Measurements from ENCODE around the gene TMEM220.
A peak's percentile ranks its signal among the peaks of the same experiment; 100 is the strongest.
"Not testable (repeated sequence)": the region's sequence is repeated elsewhere in the genome, so short reads cannot be mapped to it uniquely, and the experiment has no call there.

TMEM220 gene

DNA sequence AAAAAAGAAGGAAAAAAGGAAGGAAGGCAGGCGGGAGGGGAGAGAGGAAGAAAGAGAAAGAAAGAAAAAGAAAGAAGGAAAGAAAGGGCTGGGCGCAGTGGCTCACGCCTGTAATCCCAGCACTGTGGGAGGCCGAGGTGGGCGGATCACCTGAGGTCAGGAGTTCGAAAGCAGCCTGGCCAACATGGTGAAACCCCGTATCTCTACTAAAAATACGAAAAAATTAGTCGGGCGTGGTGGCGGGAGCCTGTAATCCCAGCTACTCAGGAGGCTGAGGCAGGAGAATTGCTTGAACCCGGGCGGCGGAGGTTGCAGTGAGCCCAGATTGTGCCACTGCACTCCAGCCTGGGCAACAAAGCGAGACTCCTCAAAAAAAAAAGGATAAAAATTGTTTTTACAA lies 424 bp upstream of the TMEM220 start:
- peak in 1 of 3 donors; percentile 5 for DNase-seq (ENCODE audit: low read depth in 2 of 3, low spot score in 1 of 3)

DNA sequence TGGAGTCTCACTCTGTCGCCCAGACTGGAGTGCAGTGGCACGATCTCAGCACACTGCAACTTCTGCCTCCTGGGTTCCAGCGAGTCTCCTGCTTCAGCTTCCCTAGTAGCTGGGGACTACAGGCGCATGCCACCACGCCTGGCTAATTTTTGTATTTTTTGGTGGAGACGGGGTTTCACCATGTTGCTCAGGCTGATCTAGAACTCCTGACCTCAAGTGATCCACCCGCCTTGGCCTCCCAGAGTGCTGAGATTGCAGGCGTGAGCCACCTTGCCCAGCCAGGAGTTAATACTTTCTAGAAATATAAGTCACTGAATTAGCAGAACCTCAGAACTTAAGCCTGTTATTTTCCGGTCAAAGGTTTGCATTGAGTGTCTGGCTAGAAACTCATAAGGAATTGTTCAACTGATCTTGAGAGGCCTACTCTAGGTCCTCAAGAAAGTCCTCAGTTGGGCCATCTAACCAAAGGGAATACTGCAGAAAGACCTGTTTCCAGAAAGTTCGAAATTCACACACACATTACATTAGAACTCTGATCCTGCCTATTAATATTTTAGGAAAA lies 1.4 kb downstream of the TMEM220 start:
- DNase-seq (ENCODE audit: low read depth in 2 of 3, low spot score in 1 of 3) = no peak

DNA sequence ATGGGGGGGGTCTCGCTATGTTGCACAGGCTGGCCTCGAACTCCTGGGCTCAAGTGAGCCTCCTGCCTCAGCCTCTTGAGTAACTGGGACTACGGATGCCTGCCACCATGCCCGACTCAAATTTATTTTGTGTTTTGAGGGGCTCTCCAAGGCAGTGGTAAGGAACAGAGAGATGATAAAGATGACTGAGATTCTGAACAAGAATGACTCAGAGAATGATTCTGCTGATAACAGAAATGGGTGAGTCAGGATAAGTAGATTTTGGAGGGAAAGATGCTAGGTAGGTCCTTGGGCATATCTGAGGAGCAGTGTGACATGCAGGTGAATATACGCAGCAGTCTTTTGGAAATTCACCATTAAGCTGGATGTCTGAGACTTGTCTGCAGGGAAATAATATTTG lies 2.6 kb downstream of the TMEM220 start:
- no peak for DNase-seq (ENCODE audit: low read depth in 2 of 3, low spot score in 1 of 3)

- DNase-seq (ENCODE audit: low read depth in 2 of 3, low spot score in 1 of 3) = no peak
Measured at GRCh38 chr17:10726196-10726595, 3.6 kb downstream of the TMEM220 start.

- DNase-seq (ENCODE audit: low read depth in 2 of 3, low spot score in 1 of 3) = no peak
Measured at GRCh38 chr17:10725262-10725661, 4.6 kb downstream of the TMEM220 start.

DNA sequence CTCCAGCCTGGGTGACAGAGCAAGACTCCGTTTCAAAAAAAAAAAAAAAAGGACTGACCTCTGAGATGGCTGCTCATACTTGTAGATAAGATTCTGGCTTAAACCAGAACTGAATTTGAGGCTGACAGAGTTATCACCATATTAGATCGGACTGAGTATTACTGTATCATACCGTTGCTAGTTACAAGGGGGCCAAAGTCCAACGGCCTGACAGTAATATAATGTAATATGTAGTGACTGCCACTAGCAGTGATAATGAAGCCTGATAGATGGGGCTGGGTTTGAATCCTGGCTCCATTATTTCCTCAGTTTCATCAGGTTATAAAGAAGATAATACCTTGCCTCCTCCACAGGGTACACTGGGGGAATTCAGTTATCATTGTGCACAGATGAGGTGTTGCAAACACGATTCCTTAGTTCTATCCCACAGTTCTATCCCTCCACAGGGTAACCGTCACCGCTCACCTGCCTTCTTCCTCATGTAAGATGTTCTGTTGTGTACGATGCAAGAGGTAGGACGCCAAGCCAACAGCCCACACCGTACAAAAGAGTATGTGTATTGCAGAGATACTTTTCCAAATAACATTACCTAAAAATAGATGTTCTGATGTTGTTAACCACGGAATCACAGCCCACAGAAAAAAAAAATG lies 5.2 kb downstream of the TMEM220 start:
- DNase-seq (ENCODE audit: low read depth in 2 of 3, low spot score in 1 of 3) = no peak

GRCh38 chr17:10718547-10718946 lies 11.3 kb downstream of the TMEM220 start:
- no peak for DNase-seq (ENCODE audit: low read depth in 2 of 3, low spot score in 1 of 3)

DNA sequence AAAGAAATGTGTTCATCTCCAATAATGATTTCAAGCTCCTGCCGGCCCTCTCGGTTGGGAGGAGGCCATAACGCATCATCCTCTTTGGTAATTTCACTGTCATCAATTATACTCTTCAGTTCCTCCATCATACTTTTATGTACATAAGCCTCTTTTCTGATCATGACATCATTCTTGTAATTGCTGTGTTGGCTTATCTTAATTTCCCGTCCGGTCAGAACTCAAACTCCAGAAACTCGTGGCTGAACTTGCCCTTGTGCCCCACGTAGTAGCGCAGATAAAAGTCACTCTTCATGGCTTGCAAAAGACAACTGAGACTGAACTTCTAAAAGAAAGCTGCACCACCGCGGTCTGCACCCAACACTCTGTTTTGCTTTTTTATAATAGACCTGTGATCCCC lies 13.6 kb downstream of the TMEM220 start:
- DNase-seq (ENCODE audit: low read depth in 2 of 3, low spot score in 1 of 3) = no peak

DNA sequence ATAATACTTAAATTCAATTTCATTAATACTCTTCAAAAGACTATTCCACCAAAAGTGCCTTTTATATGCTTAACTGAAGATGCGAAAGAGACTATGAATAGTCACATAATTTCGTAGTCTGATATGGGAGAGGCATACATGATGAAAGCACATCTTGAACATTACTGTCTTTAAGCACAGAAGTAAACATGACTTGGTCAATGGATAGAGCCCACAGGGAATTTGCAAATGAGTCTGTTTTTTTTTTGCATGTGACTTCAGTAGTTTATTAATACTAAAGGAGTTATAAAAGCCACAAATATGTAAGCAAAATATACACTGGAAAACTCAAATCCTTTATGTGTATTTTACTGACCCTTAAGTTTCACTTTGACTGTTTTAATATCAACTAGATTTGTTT lies 16.5 kb downstream of the TMEM220 start:
- no peak for DNase-seq (ENCODE audit: low read depth in 2 of 3, low spot score in 1 of 3)

GRCh38 chr17:10705727-10706126 lies 24.1 kb downstream of the TMEM220 start:
- no peak for DNase-seq (ENCODE audit: low read depth in 2 of 3, low spot score in 1 of 3)

- DNase-seq (ENCODE audit: low read depth in 2 of 3, low spot score in 1 of 3) = no peak
Measured at GRCh38 chr17:10702574-10702973, 27.2 kb downstream of the TMEM220 start.

DNA sequence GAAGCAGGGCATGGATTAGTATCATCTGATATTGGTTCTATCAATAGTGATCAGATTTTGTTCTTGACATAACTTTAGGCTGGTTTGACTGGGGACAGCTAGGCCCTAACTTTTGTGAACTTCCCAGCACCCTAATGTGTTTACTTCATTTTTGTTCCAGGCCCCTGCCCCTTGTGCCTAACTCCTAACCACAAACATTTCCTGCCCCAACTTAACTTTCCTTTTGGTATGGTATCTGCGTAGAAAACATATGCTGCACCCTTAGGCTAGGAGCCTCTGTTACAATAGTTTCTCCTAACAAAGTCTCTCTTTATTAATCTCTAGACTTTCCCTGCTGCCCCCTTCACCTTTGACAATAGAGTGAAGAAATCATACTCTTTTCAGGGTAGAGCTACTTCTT lies 30.0 kb downstream of the TMEM220 start:
- DNase-seq (ENCODE audit: low read depth in 2 of 3, low spot score in 1 of 3) = no peak

GRCh38 chr17:10698096-10698818 lies 31.6 kb downstream of the TMEM220 start:
- no peak for DNase-seq (ENCODE audit: low read depth in 2 of 3, low spot score in 1 of 3)

DNA sequence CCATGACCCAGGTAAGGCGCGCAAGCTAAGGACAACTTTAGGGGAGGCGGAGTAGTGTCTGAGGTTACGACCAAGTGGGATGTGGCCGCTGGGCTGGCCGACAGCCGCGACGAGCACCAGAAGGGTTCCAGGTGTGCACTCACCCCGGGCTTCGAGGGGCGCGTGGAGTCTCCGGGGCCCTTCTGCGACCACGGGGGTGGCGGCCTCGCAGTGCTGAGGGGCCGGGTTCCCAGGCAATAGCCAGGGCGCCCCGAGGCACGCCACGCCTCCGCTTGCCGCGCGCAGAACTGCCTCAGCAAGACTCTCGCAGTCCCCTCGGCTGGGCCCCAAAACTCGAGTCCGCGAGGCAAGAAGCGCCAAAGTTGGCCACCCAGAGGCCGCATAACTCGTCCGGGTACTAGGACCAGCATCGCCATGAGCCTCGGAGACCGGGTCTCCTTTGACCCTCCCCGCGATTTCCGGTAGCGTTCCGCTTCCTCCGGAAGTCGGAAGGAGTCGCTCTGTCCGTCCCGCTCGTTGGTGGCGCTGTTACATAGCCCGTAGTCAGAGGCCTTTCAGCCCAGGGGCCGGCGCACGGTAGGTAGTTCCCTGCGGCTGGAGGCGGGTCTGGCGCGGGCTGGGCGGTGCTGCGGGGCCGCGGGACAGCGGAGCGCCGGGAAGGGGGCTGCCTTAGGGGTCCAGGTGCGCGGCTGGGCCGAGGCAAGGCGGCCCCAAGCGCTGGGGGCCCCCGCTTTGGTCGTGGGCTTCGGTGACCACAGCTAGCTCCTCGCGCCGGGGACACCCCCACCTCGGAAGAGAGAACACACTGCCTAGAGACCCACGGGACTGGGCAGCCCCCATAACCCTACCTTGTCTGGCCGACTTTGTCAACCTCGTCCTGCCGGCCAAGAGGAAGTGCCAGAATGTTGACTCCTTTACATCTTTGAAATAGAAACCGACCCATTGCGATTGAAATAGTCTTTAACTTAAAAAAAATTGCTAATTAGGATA lies 32.4 kb downstream of the TMEM220 start, which contains the start of the genes ADPRM and SCO1:
ADPRM (plus strand) TSS at position 503 of the 990 bp plus-strand sequence. CDS start 7,333 bp downstream, outside the sequence.
SCO1 (minus strand) TSS at position 442 of the 990 bp plus-strand sequence; CDS start at position 416, 26 bp downstream.
- DNase-seq (ENCODE audit: low read depth in 2 of 3, low spot score in 1 of 3) = peak; percentile 84 to 90 (median 84)

GRCh38 chr17:10695875-10696407 lies 33.9 kb downstream of the TMEM220 start:
- not testable (repeated sequence) for DNase-seq (ENCODE audit: low read depth in 2 of 3, low spot score in 1 of 3)

GRCh38 chr17:10687499-10687898 lies 42.3 kb downstream of the TMEM220 start:
- no peak for DNase-seq (ENCODE audit: low read depth in 2 of 3, low spot score in 1 of 3)

GRCh38 chr17:10683853-10684252 lies 46.0 kb downstream of the TMEM220 start:
- DNase-seq (ENCODE audit: low read depth in 2 of 3, low spot score in 1 of 3) = no peak

- no peak for DNase-seq (ENCODE audit: low read depth in 2 of 3, low spot score in 1 of 3)
Measured at GRCh38 chr17:10681866-10682446, 47.9 kb downstream of the TMEM220 start.

DNA sequence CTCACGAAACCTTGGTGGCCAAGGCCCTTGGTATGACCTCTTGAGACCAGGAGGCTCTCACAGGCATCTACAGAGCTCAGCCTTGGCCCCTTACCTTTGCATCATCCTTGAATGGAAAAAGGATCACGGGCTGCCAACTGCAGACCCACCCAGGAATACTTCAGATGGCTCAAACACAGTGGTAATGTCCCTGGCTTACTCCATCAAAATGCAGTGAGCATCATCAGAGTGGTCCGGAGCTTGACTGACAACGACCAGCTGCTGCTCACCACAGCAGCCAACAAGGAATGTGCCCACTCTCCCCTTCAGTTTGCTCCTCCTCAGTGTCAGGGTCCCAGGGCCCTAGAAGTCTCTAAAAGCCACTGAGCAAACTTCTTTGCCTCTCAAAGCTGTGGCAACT lies 55.1 kb downstream of the TMEM220 start:
- DNase-seq (ENCODE audit: low read depth in 2 of 3, low spot score in 1 of 3) = no peak

GRCh38 chr17:10673312-10673711 lies 56.5 kb downstream of the TMEM220 start:
- DNase-seq (ENCODE audit: low read depth in 2 of 3, low spot score in 1 of 3) = no peak

Measured in stimulated activated CD4-positive, alpha-beta T cell treated with anti-CD3 and anti-CD28 coated beads, Interleukin-12 subunit alpha, Interleukin-12 subunit beta, amount 100 ng/mL, for 48 hours (primary cell).